ENCODE data around the gene DOCK1. TPM values are rescaled to one million over a fixed set of nuclear protein-coding genes. Genes with fewer than 3 reads are reported as not detected.

Gene DOCK1
- total RNA-seq, 6 experiments from 2014 or later = 50.6 to 59.9 (median 54.7) TPM

DNA sequence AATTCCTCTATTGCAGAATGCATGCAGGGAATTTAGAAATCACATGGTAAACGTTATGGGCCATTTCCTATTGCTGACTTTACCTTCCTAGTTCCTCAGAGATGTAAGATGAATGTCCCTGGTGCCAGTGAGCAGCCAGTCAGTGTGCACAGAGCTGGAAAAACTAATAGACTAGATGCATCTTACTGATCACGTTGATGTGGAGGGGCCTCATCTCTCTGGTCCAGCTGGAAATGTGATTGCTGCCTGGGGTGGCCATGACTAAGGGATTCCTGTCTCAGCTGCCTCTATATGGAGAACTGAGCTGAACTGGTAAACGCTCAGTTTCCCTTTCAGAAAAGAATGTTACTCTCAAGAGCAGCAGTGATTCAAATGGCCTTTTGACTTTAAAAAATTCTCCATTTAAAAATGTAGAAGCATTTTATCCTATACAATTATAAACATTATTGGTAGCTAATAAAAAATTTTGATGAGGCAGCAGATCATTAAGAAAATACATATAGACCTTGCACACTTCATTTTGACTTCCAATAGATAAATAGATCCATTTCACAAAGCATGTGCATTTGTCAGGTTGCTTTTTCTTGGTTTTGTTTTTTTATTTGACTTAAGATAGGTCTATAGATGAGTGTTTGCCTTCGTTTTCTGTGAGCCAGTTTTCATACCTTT lies 371.7 kb downstream of the DOCK1 start:
- no peak overlapping the region for H3K27ac Mint-ChIP-seq
- peaks cover 3% of the 10 kb centered on the region for H3K27me3 Mint-ChIP-seq (ENCODE audit: insufficient read depth)
- TF ChIP-seq, protein P1, sequence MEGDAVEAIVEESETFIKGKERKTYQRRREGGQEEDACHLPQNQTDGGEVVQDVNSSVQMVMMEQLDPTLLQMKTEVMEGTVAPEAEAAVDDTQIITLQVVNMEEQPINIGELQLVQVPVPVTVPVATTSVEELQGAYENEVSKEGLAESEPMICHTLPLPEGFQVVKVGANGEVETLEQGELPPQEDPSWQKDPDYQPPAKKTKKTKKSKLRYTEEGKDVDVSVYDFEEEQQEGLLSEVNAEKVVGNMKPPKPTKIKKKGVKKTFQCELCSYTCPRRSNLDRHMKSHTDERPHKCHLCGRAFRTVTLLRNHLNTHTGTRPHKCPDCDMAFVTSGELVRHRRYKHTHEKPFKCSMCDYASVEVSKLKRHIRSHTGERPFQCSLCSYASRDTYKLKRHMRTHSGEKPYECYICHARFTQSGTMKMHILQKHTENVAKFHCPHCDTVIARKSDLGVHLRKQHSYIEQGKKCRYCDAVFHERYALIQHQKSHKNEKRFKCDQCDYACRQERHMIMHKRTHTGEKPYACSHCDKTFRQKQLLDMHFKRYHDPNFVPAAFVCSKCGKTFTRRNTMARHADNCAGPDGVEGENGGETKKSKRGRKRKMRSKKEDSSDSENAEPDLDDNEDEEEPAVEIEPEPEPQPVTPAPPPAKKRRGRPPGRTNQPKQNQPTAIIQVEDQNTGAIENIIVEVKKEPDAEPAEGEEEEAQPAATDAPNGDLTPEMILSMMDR (IDR thresholded peaks at IDR 0.05) = no peak
- peaks cover 22% of the 10 kb centered on the region for H3K4me1 Mint-ChIP-seq (ENCODE audit: low read depth)
- no peak for DNase-seq
- H3K4me3 Mint-ChIP-seq = no peak overlapping the region
- H3K9me3 Mint-ChIP-seq = no peaks in the 10 kb centered on the region
- H3K36me3 Mint-ChIP-seq (ENCODE audit: low read depth) = peaks cover 23% of the 10 kb centered on the region

DNA sequence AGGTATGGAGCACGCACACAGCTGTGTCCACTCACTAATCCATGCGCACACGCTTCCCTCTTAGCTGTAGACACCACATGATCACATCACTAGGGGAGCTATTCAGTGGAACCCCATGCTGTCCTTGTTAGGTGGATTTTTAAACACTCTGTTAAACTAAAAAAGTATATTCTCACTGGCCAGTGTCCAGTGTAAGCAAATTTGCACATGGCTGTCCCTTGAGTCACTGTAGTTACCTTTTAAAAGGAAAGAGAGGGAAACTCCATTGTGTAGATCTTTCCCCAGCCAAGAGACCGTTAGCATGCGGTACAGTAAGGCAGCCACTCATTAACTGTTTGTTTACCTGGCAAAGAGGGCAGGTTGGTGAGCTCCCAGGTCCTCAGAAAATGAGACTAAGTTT lies 372.8 kb downstream of the DOCK1 start:
- no peaks in the 10 kb centered on the region for H3K9me3 Mint-ChIP-seq

DNA sequence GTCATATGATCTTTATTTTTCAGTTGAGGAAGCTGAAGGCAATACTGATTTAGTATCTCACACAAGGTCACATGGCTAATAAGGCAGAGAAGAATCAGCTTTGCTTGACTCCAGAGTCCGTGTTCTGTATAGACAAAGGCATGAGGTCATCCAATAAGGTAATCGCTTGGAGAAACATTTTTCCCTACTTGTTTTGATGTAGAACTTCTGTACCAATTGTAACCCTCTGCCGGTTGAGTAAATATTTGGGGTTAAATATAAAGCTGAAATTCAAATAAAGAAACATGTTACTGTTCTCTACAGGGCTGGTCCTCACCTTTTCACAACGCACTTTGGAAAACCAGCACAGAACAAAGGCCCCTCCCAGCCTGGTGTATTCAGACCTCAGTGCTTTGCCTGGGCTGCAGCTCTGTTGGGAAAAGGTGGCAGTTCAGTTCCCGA lies 374.1 kb downstream of the DOCK1 start:
- DNase-seq = no peak
- Mint-ChIP-seq H3K27ac (no peak overlapping the region), H3K36me3 (ENCODE audit: low read depth) (peaks cover 6% of the 10 kb centered on the region; the same call in 1 of the 2 replicates), H3K9me3 (no peaks in the 10 kb centered on the region), H3K27me3 (ENCODE audit: insufficient read depth) (peaks cover 3% of the 10 kb centered on the region), H3K4me1 (ENCODE audit: low read depth) (peaks cover 22% of the 10 kb centered on the region), H3K4me3 (no peak overlapping the region)
- TF ChIP-seq, protein P1 (IDR thresholded peaks at IDR 0.05) = no peak

More for the DNA sequence above, 372.8 kb downstream of the DOCK1 start:
- TF ChIP-seq, protein P1 (IDR thresholded peaks at IDR 0.05) = 0 out of 2 replicates have a peak, but pooled peaks have one; percentile 11
- Mint-ChIP-seq H3K4me3 (no peak overlapping the region), H3K27ac (peak overlapping the region; percentile 51; the same call in 1 of the 2 replicates), H3K36me3 (ENCODE audit: low read depth) (peaks cover 13% of the 10 kb centered on the region; the same call in 1 of the 2 replicates), H3K27me3 (ENCODE audit: insufficient read depth) (peaks cover 3% of the 10 kb centered on the region), H3K4me1 (ENCODE audit: low read depth) (peaks cover 22% of the 10 kb centered on the region)
- DNase-seq = peak; percentile 6

DNA sequence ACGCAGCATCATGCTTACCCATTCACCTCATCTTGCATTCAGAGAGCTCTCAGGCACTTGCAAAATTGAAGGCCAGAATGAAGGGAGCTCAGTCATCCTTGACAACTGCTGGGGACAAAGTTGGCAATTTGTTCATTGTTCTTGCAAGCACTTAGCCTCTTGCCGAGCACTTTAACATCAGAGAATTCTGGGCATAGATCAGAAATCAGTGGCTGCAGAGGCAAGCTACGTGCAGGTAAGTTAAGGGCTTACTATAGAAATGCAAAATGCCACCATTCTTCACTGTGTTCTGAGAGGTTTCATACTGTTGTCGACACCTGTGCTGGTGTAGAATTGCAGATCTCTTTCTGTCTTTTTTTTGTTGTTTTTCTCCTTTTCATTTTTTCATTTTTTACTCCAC lies 375.2 kb downstream of the DOCK1 start:
- no peak overlapping the region for H3K27ac Mint-ChIP-seq
- H3K4me1 Mint-ChIP-seq (ENCODE audit: low read depth) = peaks cover 22% of the 10 kb centered on the region
- H3K27me3 Mint-ChIP-seq (ENCODE audit: insufficient read depth) = peaks cover 3% of the 10 kb centered on the region; the same call in 1 of the 2 replicates
- H3K9me3 Mint-ChIP-seq = no peaks in the 10 kb centered on the region
- H3K4me3 Mint-ChIP-seq = no peak overlapping the region
- H3K36me3 Mint-ChIP-seq (ENCODE audit: low read depth) = peaks cover 8% of the 10 kb centered on the region
- TF ChIP-seq, protein P1 (IDR thresholded peaks at IDR 0.05) = no peak
- DNase-seq = no peak

DNA sequence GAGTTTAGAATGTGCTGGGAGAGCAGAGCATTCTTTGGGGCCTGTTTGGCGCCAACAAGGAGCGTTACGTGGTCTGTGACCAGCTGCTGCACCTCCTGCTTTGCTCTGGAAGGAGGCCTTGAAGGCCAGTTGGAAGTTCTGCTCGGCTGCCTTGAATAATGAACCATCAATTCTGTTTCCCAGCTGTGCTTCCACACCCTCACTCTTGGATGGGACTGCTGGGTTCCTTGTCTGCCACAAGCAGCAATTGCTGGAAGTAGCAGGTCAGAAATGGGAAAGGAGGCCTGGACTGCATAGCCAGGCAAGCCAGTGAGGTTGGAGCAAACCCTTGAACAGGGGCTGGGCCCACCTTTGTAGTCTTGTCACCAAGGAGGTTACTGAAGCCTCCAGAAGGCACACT lies 377.8 kb downstream of the DOCK1 start:
- DNase-seq = no peak
- Mint-ChIP-seq H3K4me1 (ENCODE audit: low read depth) (peaks cover 6% of the 10 kb centered on the region), H3K27ac (no peak overlapping the region), H3K27me3 (ENCODE audit: insufficient read depth) (peaks cover 3% of the 10 kb centered on the region; the same call in 1 of the 2 replicates), H3K36me3 (ENCODE audit: low read depth) (peaks cover 26% of the 10 kb centered on the region), H3K9me3 (peaks cover 9% of the 10 kb centered on the region), H3K4me3 (no peak overlapping the region)
- TF ChIP-seq, protein P1 (IDR thresholded peaks at IDR 0.05) = no peak

Data from HFFc6 (cell line).